ENCODE results near the gene TNFRSF1A. TPM values are rescaled to one million over a fixed set of nuclear protein-coding genes. Genes with fewer than 3 reads are reported as not detected.

Gene TNFRSF1A
- polyA plus RNA-seq, 1 donor from 2014 or later = 4.5 TPM

GRCh38 chr12:6301721-6302120 lies 40.2 kb downstream of the TNFRSF1A start:
- no peaks in the 10 kb centered on the region for H3F3A ChIP-seq (ENCODE audit: insufficient read depth, low read length, poor library complexity, severe bottlenecking)
- H3K36me3 ChIP-seq (ENCODE audit: insufficient read depth, low read length) = no peaks in the 10 kb centered on the region
- no peak overlapping the region for H2AFZ ChIP-seq (ENCODE audit: low read depth, low read length)
- no peaks in the 10 kb centered on the region for H3K9me2 ChIP-seq (ENCODE audit: insufficient read depth, low read length)
- H3K4me3 ChIP-seq (ENCODE audit: low read length) = no peak overlapping the region
- TF ChIP-seq SMC3 (conservative IDR thresholded peaks at IDR 0.05; ENCODE audit: poor library complexity) (no peak), CTCF (IDR thresholded peaks at IDR 0.05; ENCODE audit: poor library complexity, severe bottlenecking) (no peak), RAD21 (conservative IDR thresholded peaks at IDR 0.05) (no peak), EZH2 (IDR thresholded peaks at IDR 0.05; ENCODE audit: borderline replicate concordance, insufficient read depth, low read length, poor library complexity, severe bottlenecking) (no peak), EP300 (conservative IDR thresholded peaks at IDR 0.05; ENCODE audit: poor library complexity, severe bottlenecking) (no peak), MXI1 (conservative IDR thresholded peaks at IDR 0.05; ENCODE audit: poor library complexity, severe bottlenecking) (no peak), REST (IDR thresholded peaks at IDR 0.05; ENCODE audit: borderline replicate concordance) (no peak), POLR2AphosphoS5 (IDR thresholded peaks at IDR 0.05) (no peak), TAF1 (IDR thresholded peaks at IDR 0.05; ENCODE audit: low read depth) (no peak)
- H3K27ac ChIP-seq (ENCODE audit: low read length) = no peak overlapping the region
- H3K9me3 ChIP-seq (ENCODE audit: low read length) = no peaks in the 10 kb centered on the region
- no peak overlapping the region for H3K4me2 ChIP-seq (ENCODE audit: low read length)
- H4K20me1 ChIP-seq (ENCODE audit: insufficient read depth) = no peaks in the 10 kb centered on the region
- H3K79me2 ChIP-seq (replicated peaks; ENCODE audit: insufficient read depth, low read length) = no peaks in the 10 kb centered on the region
- no peak overlapping the region for H3K9ac ChIP-seq (ENCODE audit: low read length)
- H3K27me3 ChIP-seq (ENCODE audit: insufficient read depth, low read depth, low read length) = no peaks in the 10 kb centered on the region

- no peak for TF ChIP-seq REST (IDR thresholded peaks at IDR 0.05; ENCODE audit: borderline replicate concordance)
- no peak for TF ChIP-seq CTCF (IDR thresholded peaks at IDR 0.05; ENCODE audit: poor library complexity, severe bottlenecking)
- TF ChIP-seq EP300 (conservative IDR thresholded peaks at IDR 0.05; ENCODE audit: poor library complexity, severe bottlenecking) = no peak
- no peak for TF ChIP-seq RAD21 (conservative IDR thresholded peaks at IDR 0.05)
- no peak overlapping the region for H3K4me2 ChIP-seq (ENCODE audit: low read length)
- no peaks in the 10 kb centered on the region for H4K20me1 ChIP-seq (ENCODE audit: insufficient read depth)
- no peak overlapping the region for H2AFZ ChIP-seq (ENCODE audit: low read depth, low read length)
- no peaks in the 10 kb centered on the region for H3K9me3 ChIP-seq (ENCODE audit: low read length)
- no peak overlapping the region for H3K4me3 ChIP-seq (ENCODE audit: low read length)
- no peaks in the 10 kb centered on the region for H3K27me3 ChIP-seq (ENCODE audit: insufficient read depth, low read depth, low read length)
- no peaks in the 10 kb centered on the region for H3K9me2 ChIP-seq (ENCODE audit: insufficient read depth, low read length)
- H3K9ac ChIP-seq (ENCODE audit: low read length) = no peak overlapping the region
- H3F3A ChIP-seq (ENCODE audit: insufficient read depth, low read length, poor library complexity, severe bottlenecking) = no peaks in the 10 kb centered on the region
- H3K36me3 ChIP-seq (ENCODE audit: insufficient read depth, low read length) = no peaks in the 10 kb centered on the region
- H3K79me2 ChIP-seq (replicated peaks; ENCODE audit: insufficient read depth, low read length) = no peaks in the 10 kb centered on the region
- no peak overlapping the region for H3K27ac ChIP-seq (ENCODE audit: low read length)
Measured at GRCh38 chr12:6297170-6297569, 44.7 kb downstream of the TNFRSF1A start.
